Activated CD4-positive, alpha-beta T cell treated with anti-CD3 and anti-CD28 coated beads, Interleukin-2, amount 10 ng/mL, durations not matched to agents 7 days and 5 days (primary cell): Measurements from ENCODE around the gene GSDME. TPM values are rescaled to one million over a fixed set of nuclear protein-coding genes. Genes with fewer than 3 reads are reported as not detected.
"Not testable (repeated sequence)": the region's sequence is repeated elsewhere in the genome, so short reads cannot be mapped to it uniquely, and the experiment has no call there.

Experiments used
- CTCF ChIA-PET: fragments of 350-600 bp; sonication (Branson Sonifier 250); formaldehyde crosslinking; loops from one replicate; lab custom pipeline; 2021; ENCODE audit warnings: antibody characterized with exemption; lab: Charles Lee
- POLR2A ChIA-PET: fragments of 350-600 bp; sonication (Branson Sonifier 250); formaldehyde crosslinking; loops from one replicate; lab custom pipeline; 2021; ENCODE audit warnings: antibody characterized with exemption; lab: Charles Lee
- DNase-seq: peaks from one replicate; pipeline ENCODE4 v3.0.0-alpha.2; 2020
- H3K27ac Mint-ChIP-seq: one replicate; pipeline ENCODE4 v1.8.0; 2021; ENCODE audit warnings: mild to moderate bottlenecking, moderate library complexity, mixed read lengths
- H3K27me3 Mint-ChIP-seq: one replicate; pipeline ENCODE4 v1.8.0; 2021; ENCODE audit warnings: mixed read lengths
- H3K36me3 Mint-ChIP-seq: one replicate; pipeline ENCODE4 v1.8.0; 2021; ENCODE audit warnings: low read depth, mixed read lengths
- H3K4me1 Mint-ChIP-seq: one replicate; pipeline ENCODE4 v1.8.0; 2021; ENCODE audit warnings: mixed read lengths
- H3K4me3 Mint-ChIP-seq: one replicate; pipeline ENCODE4 v1.8.0; 2021; ENCODE audit warnings: mild to moderate bottlenecking, moderate library complexity, mixed read lengths
- H3K9me3 Mint-ChIP-seq: one replicate; pipeline ENCODE4 v1.8.0; 2021; ENCODE audit warnings: mixed read lengths
- total RNA-seq, 2 experiments: library from RNA; stranded (reverse); gene quantifications; one replicate each; pipeline ENCODE4 v1.2.3, GENCODE V29; 2021

Gene GSDME
- 1 to 10 TPM; 1.8 to 2.1 TPM for total RNA-seq

- Mint-ChIP-seq H3K27me3 (peaks cover 38% of the 10 kb centered on the region), H3K4me1 (peaks cover 29% of the 10 kb centered on the region), H3K36me3 (no peaks in the 10 kb centered on the region), H3K27ac (peak within 1 kb of the TSS; percentile 55), H3K4me3 (peak within 1 kb of the TSS; percentile 79), H3K9me3 (no peaks in the 10 kb centered on the region)
- ChIA-PET CTCF (interaction anchor here (1.2 kb wide), 2 partner anchors 12 to 341 kb away, joined by 3 to 6 read pairs; no protein-coding TSS in a partner anchor), POLR2A (no interaction called here)
- DNase-seq, result peak; percentile 19
Observed at GRCh38 chr7:24757353-24758275, at the start of gene GSDME. GSDME (minus strand) TSS chr7:24757464; CDS start chr7:24749774, 7,690 bp downstream.

GRCh38 chr7:24802300-24802699, 45.0 kb upstream of the GSDME start:
- H3K4me3 Mint-ChIP-seq, result no peak overlapping the region
- peaks cover 9% of the 10 kb centered on the region for H3K9me3 Mint-ChIP-seq
- peaks cover 54% of the 10 kb centered on the region for H3K36me3 Mint-ChIP-seq
- no peak overlapping the region for H3K27ac Mint-ChIP-seq
- ChIA-PET POLR2A (no interaction called here), CTCF (interaction anchor here (1.5 kb wide), 2 partner anchors 10 to 18 kb away, joined by 4 to 6 read pairs; no protein-coding TSS in a partner anchor)
- no peak for DNase-seq
- H3K4me1 Mint-ChIP-seq, result peaks cover 18% of the 10 kb centered on the region
- H3K27me3 Mint-ChIP-seq, result no peaks in the 10 kb centered on the region

- DNase-seq, result no peak
- H3K27ac Mint-ChIP-seq, result no peak overlapping the region
- H3K27me3 Mint-ChIP-seq, result no peaks in the 10 kb centered on the region
- peaks cover 56% of the 10 kb centered on the region for H3K36me3 Mint-ChIP-seq
- H3K4me3 Mint-ChIP-seq, result no peak overlapping the region
- H3K9me3 Mint-ChIP-seq, result peaks cover 9% of the 10 kb centered on the region
- peaks cover 18% of the 10 kb centered on the region for H3K4me1 Mint-ChIP-seq
- CTCF ChIA-PET, result interaction anchor here (1.1 to 1.5 kb wide), 3 partner anchors 10 to 178 kb away, joined by 4 to 6 read pairs (median 4); partner anchors contain the start of gene OSBPL3
- POLR2A ChIA-PET, result no interaction called here
Observed at GRCh38 chr7:24801883-24802282, 44.6 kb upstream of the GSDME start.

GRCh38 chr7:24800667-24801066, 43.4 kb upstream of the GSDME start:
- peaks cover 9% of the 10 kb centered on the region for H3K9me3 Mint-ChIP-seq
- H3K27me3 Mint-ChIP-seq, result no peaks in the 10 kb centered on the region
- H3K4me1 Mint-ChIP-seq, result peaks cover 19% of the 10 kb centered on the region
- no peak for DNase-seq
- H3K36me3 Mint-ChIP-seq, result peaks cover 56% of the 10 kb centered on the region
- H3K27ac Mint-ChIP-seq, result peak overlapping the region; percentile 55
- H3K4me3 Mint-ChIP-seq, result no peak overlapping the region
- CTCF ChIA-PET, result interaction anchor here (0.6 to 1.5 kb wide), 8 partner anchors 20 to 1262 kb away, joined by 3 to 4 read pairs (median 4); partner anchors contain the start of gene OSBPL3
- POLR2A ChIA-PET, result no interaction called here

GRCh38 chr7:24800073-24800472, 42.8 kb upstream of the GSDME start:
- Mint-ChIP-seq H3K9me3 (peaks cover 9% of the 10 kb centered on the region), H3K4me1 (peaks cover 20% of the 10 kb centered on the region), H3K27me3 (no peaks in the 10 kb centered on the region), H3K27ac (no peak overlapping the region), H3K36me3 (peaks cover 58% of the 10 kb centered on the region), H3K4me3 (no peak overlapping the region)
- POLR2A ChIA-PET, result no interaction called here
- no peak for DNase-seq
- CTCF ChIA-PET, result interaction anchor here (0.6 to 1.5 kb wide), 7 partner anchors 12 to 454 kb away, joined by 3 to 4 read pairs (median 3); no protein-coding TSS in a partner anchor

- H3K9me3 Mint-ChIP-seq, result peaks cover 9% of the 10 kb centered on the region
- H3K4me3 Mint-ChIP-seq, result no peak overlapping the region
- POLR2A ChIA-PET, result no interaction called here
- CTCF ChIA-PET, result interaction anchor here (1.2 to 1.5 kb wide), 2 partner anchors 12 to 22 kb away, joined by 3 to 4 read pairs; no protein-coding TSS in a partner anchor
- peaks cover 25% of the 10 kb centered on the region for H3K4me1 Mint-ChIP-seq
- H3K27ac Mint-ChIP-seq, result no peak overlapping the region
- peaks cover 62% of the 10 kb centered on the region for H3K36me3 Mint-ChIP-seq
- no peaks in the 10 kb centered on the region for H3K27me3 Mint-ChIP-seq
- DNase-seq, result no peak
Observed at GRCh38 chr7:24799506-24799905, 42.2 kb upstream of the GSDME start.

GRCh38 chr7:24798261-24798660, 41.0 kb upstream of the GSDME start:
- H3K4me1 Mint-ChIP-seq, result peaks cover 34% of the 10 kb centered on the region
- H3K4me3 Mint-ChIP-seq, result no peak overlapping the region
- H3K27me3 Mint-ChIP-seq, result no peaks in the 10 kb centered on the region
- DNase-seq, result no peak
- no peak overlapping the region for H3K27ac Mint-ChIP-seq
- peaks cover 56% of the 10 kb centered on the region for H3K36me3 Mint-ChIP-seq
- H3K9me3 Mint-ChIP-seq, result peaks cover 9% of the 10 kb centered on the region
- ChIA-PET CTCF (no interaction called here), POLR2A (no interaction called here)

- DNase-seq, result no peak
- CTCF ChIA-PET, result no interaction called here
- POLR2A ChIA-PET, result no interaction called here
- Mint-ChIP-seq H3K4me3 (no peak overlapping the region), H3K36me3 (peaks cover 52% of the 10 kb centered on the region), H3K9me3 (peaks cover 8% of the 10 kb centered on the region), H3K27me3 (no peaks in the 10 kb centered on the region), H3K27ac (no peak overlapping the region), H3K4me1 (peaks cover 32% of the 10 kb centered on the region)
Observed at GRCh38 chr7:24797270-24797669, 40.0 kb upstream of the GSDME start.

- H3K27ac Mint-ChIP-seq, result no peak overlapping the region
- peaks cover 20% of the 10 kb centered on the region for H3K4me1 Mint-ChIP-seq
- ChIA-PET POLR2A (no interaction called here), CTCF (no interaction called here)
- no peak overlapping the region for H3K4me3 Mint-ChIP-seq
- no peaks in the 10 kb centered on the region for H3K27me3 Mint-ChIP-seq
- H3K36me3 Mint-ChIP-seq, result peaks cover 38% of the 10 kb centered on the region
- no peak for DNase-seq
- no peaks in the 10 kb centered on the region for H3K9me3 Mint-ChIP-seq
Observed at GRCh38 chr7:24795407-24795767, 38.1 kb upstream of the GSDME start.

GRCh38 chr7:24794751-24795406, 37.6 kb upstream of the GSDME start:
- peaks cover 17% of the 10 kb centered on the region for H3K4me1 Mint-ChIP-seq
- H3K27ac Mint-ChIP-seq, result peak overlapping the region; percentile 27
- H3K9me3 Mint-ChIP-seq, H3K4me3 Mint-ChIP-seq, H3K27me3 Mint-ChIP-seq, DNase-seq: not testable (repeated sequence)
- ChIA-PET CTCF (interaction anchor here (0.6 kb wide), 1 partner anchor 147 kb away, joined by 6 read pairs; no protein-coding TSS in a partner anchor), POLR2A (interaction anchor here (0.6 kb wide), 1 partner anchor 567 kb away, joined by 3 read pairs; no protein-coding TSS in a partner anchor)
- peaks cover 34% of the 10 kb centered on the region for H3K36me3 Mint-ChIP-seq

- H3K27ac Mint-ChIP-seq, result peak overlapping the region; percentile 38
- no peaks in the 10 kb centered on the region for H3K27me3 Mint-ChIP-seq
- CTCF ChIA-PET, result no interaction called here
- peaks cover 16% of the 10 kb centered on the region for H3K4me1 Mint-ChIP-seq
- POLR2A ChIA-PET, result interaction anchor here (0.6 kb wide), 1 partner anchor 566 kb away, joined by 3 read pairs; no protein-coding TSS in a partner anchor
- H3K36me3 Mint-ChIP-seq, result peaks cover 34% of the 10 kb centered on the region
- H3K9me3 Mint-ChIP-seq, result peaks cover 10% of the 10 kb centered on the region
- no peak for DNase-seq
- no peak overlapping the region for H3K4me3 Mint-ChIP-seq
Observed at GRCh38 chr7:24793982-24794648, 36.9 kb upstream of the GSDME start.

GRCh38 chr7:24788961-24789576, 31.8 kb upstream of the GSDME start:
- Mint-ChIP-seq H3K36me3 (peaks cover 13% of the 10 kb centered on the region), H3K27ac (no peak overlapping the region), H3K4me3 (no peak overlapping the region), H3K27me3 (no peaks in the 10 kb centered on the region), H3K9me3 (peaks cover 11% of the 10 kb centered on the region), H3K4me1 (peaks cover 4% of the 10 kb centered on the region)
- ChIA-PET CTCF (no interaction called here), POLR2A (no interaction called here)
- DNase-seq, result no peak
